ENCODE data around the gene LRRFIP2.

DNA sequence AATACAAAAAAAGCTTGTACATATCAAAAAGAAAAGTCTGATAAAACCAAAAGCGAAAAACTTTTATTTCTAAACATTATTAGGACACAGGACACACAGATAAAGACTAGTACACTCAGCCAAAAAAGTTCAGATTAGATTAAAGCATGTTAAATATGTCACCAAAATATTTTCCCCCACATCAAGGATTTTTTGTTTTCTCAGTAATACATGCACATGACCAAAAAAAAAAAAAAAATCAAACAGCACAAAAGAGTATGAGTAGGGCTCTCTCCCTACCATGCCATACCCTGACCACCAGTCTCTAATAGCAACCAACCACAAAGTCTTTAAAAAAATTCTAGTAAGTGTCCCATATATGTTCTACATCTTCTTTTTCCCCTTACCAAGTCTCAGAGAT, 77.4 kb downstream of the LRRFIP2 start:
- TF ChIP-seq, protein P1, sequence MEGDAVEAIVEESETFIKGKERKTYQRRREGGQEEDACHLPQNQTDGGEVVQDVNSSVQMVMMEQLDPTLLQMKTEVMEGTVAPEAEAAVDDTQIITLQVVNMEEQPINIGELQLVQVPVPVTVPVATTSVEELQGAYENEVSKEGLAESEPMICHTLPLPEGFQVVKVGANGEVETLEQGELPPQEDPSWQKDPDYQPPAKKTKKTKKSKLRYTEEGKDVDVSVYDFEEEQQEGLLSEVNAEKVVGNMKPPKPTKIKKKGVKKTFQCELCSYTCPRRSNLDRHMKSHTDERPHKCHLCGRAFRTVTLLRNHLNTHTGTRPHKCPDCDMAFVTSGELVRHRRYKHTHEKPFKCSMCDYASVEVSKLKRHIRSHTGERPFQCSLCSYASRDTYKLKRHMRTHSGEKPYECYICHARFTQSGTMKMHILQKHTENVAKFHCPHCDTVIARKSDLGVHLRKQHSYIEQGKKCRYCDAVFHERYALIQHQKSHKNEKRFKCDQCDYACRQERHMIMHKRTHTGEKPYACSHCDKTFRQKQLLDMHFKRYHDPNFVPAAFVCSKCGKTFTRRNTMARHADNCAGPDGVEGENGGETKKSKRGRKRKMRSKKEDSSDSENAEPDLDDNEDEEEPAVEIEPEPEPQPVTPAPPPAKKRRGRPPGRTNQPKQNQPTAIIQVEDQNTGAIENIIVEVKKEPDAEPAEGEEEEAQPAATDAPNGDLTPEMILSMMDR (IDR thresholded peaks at IDR 0.05): no peak
- no peak for TF ChIP-seq POLR2A (IDR thresholded peaks at IDR 0.05)
